Activated naive CD4-positive, alpha-beta T cell treated with anti-CD3 and anti-CD28 coated beads, Interleukin-2, amount 10 ng/mL, durations not matched to agents 7 days and 5 days (primary cell): ENCODE results near the gene SLC23A3.
"Not testable (repeated sequence)": the region's sequence is repeated elsewhere in the genome, so short reads cannot be mapped to it uniquely, and the experiment has no call there.

Source experiments
- CTCF ChIA-PET: fragments of 350-600 bp; sonication (Branson Sonifier 250); formaldehyde crosslinking; loops from one replicate; lab custom pipeline; 2021; ENCODE audit warnings: antibody characterized with exemption; lab: Charles Lee
- DNase-seq: peaks from one replicate; pipeline ENCODE4 v3.0.0-alpha.2; 2020
- H3K27ac Mint-ChIP-seq: one replicate; pipeline ENCODE4 v1.8.0; 2021; ENCODE audit warnings: mild to moderate bottlenecking, moderate library complexity, mixed read lengths
- H3K27me3 Mint-ChIP-seq: one replicate; pipeline ENCODE4 v1.8.0; 2021; ENCODE audit warnings: mild to moderate bottlenecking, mixed read lengths
- H3K36me3 Mint-ChIP-seq: one replicate; pipeline ENCODE4 v1.8.0; 2021; ENCODE audit warnings: mixed read lengths
- H3K4me1 Mint-ChIP-seq: one replicate; pipeline ENCODE4 v1.8.0; 2021; ENCODE audit warnings: mixed read lengths
- H3K4me3 Mint-ChIP-seq: one replicate; pipeline ENCODE4 v1.8.0; 2021; ENCODE audit warnings: mild to moderate bottlenecking, moderate library complexity, mixed read lengths
- H3K9me3 Mint-ChIP-seq: one replicate; pipeline ENCODE4 v1.8.0; 2021; ENCODE audit warnings: mixed read lengths

SLC23A3 gene

GRCh38 chr2:219209236-219210195 lies 39.7 kb upstream of the SLC23A3 start:
- Mint-ChIP-seq H3K4me3 (peak overlapping the region; percentile 18), H3K27me3 (no peaks in the 10 kb centered on the region), H3K36me3 (peaks cover 40% of the 10 kb centered on the region), H3K27ac (peak overlapping the region; percentile 80), H3K4me1 (peaks cover 66% of the 10 kb centered on the region), H3K9me3 (peaks cover under 1% of the 10 kb centered on the region)
- no peak for DNase-seq
- CTCF ChIA-PET: interaction anchor here (0.8 to 6.8 kb wide), 5 partner anchors 16 to 55 kb away, joined by 3 to 70 read pairs (median 4); partner anchors contain the start of genes CNPPD1, NHEJ1 and SLC23A3

GRCh38 chr2:219207884-219208740 lies 38.3 kb upstream of the SLC23A3 start:
- no peak for DNase-seq
- Mint-ChIP-seq H3K36me3 (peaks cover 34% of the 10 kb centered on the region), H3K4me3 (peak overlapping the region; percentile 87), H3K4me1 (peaks cover 66% of the 10 kb centered on the region), H3K27ac (peak overlapping the region; percentile 98), H3K27me3 (no peaks in the 10 kb centered on the region), H3K9me3 (peaks cover 2% of the 10 kb centered on the region)
- CTCF ChIA-PET: interaction anchor here (0.7 to 6.8 kb wide), 8 partner anchors 15 to 92 kb away, joined by 3 to 70 read pairs (median 4); partner anchors contain the start of genes NHEJ1 and SLC23A3

GRCh38 chr2:219207134-219207883 lies 37.5 kb upstream of the SLC23A3 start:
- H3K9me3 Mint-ChIP-seq: peaks cover 2% of the 10 kb centered on the region
- H3K36me3 Mint-ChIP-seq: peaks cover 35% of the 10 kb centered on the region
- CTCF ChIA-PET: interaction anchor here (0.7 to 6.8 kb wide), 7 partner anchors 31 to 93 kb away, joined by 3 to 70 read pairs (median 7); partner anchors contain the start of genes CNPPD1, NHEJ1 and SLC23A3

GRCh38 chr2:219206328-219207133 lies 36.7 kb upstream of the SLC23A3 start, which contains the start of gene ZFAND2B:
ZFAND2B (plus strand) TSS chr2:219206782; CDS start chr2:219206988, 206 bp downstream.
- Mint-ChIP-seq H3K4me3 (peak within 1 kb of the TSS; percentile 87), H3K9me3 (peaks cover 2% of the 10 kb centered on the region), H3K36me3 (peaks cover 32% of the 10 kb centered on the region), H3K27ac (peak within 1 kb of the TSS; percentile 98), H3K27me3 (no peaks in the 10 kb centered on the region), H3K4me1 (peaks cover 57% of the 10 kb centered on the region)
- CTCF ChIA-PET: interaction anchor here (0.6 to 1.9 kb wide), 13 partner anchors 10 to 177 kb away, joined by 3 to 12 read pairs (median 5); partner anchors contain the start of genes CNPPD1, GLB1L, NHEJ1 and STK16
- peak; percentile 95 for DNase-seq

More at GRCh38 chr2:219207134-219207883, 37.5 kb upstream of the SLC23A3 start:
- Mint-ChIP-seq H3K27me3 (no peaks in the 10 kb centered on the region), H3K27ac (peak overlapping the region; percentile 98), H3K4me3 (peak overlapping the region; percentile 87), H3K4me1 (peaks cover 65% of the 10 kb centered on the region)
- no peak for DNase-seq

GRCh38 chr2:219205981-219206327 lies 36.1 kb upstream of the SLC23A3 start:
- Mint-ChIP-seq H3K27ac (peak overlapping the region; percentile 98), H3K4me3 (peak overlapping the region; percentile 87), H3K4me1 (peaks cover 53% of the 10 kb centered on the region), H3K36me3 (peaks cover 27% of the 10 kb centered on the region), H3K27me3 (no peaks in the 10 kb centered on the region), H3K9me3 (peaks cover 4% of the 10 kb centered on the region)
- no peak for DNase-seq
- CTCF ChIA-PET: interaction anchor here (0.8 to 1.9 kb wide), 11 partner anchors 10 to 89 kb away, joined by 3 to 12 read pairs (median 6); partner anchors contain the start of genes CNPPD1, GLB1L, NHEJ1 and STK16

GRCh38 chr2:219205165-219205538 lies 35.3 kb upstream of the SLC23A3 start:
- H3K9me3 Mint-ChIP-seq: peaks cover 7% of the 10 kb centered on the region
- H3K27ac Mint-ChIP-seq: no peak overlapping the region
- H3K27me3 Mint-ChIP-seq: peaks cover 4% of the 10 kb centered on the region
- H3K36me3 Mint-ChIP-seq: peaks cover 27% of the 10 kb centered on the region
- DNase-seq: no peak
- H3K4me1 Mint-ChIP-seq: peaks cover 53% of the 10 kb centered on the region
- CTCF ChIA-PET: interaction anchor here (1.4 kb wide), 2 partner anchors 33 to 86 kb away, joined by 4 to 12 read pairs; no protein-coding TSS in a partner anchor
- no peak overlapping the region for H3K4me3 Mint-ChIP-seq

GRCh38 chr2:219204425-219205164 lies 34.8 kb upstream of the SLC23A3 start:
- Mint-ChIP-seq H3K36me3 (peaks cover 23% of the 10 kb centered on the region), H3K27me3 (peaks cover 5% of the 10 kb centered on the region), H3K9me3 (peaks cover 7% of the 10 kb centered on the region), H3K27ac (no peak overlapping the region), H3K4me3 (no peak overlapping the region), H3K4me1 (peaks cover 48% of the 10 kb centered on the region)
- no peak for DNase-seq
- CTCF ChIA-PET: interaction anchor here (1.0 to 1.2 kb wide), 2 partner anchors 15 to 90 kb away, joined by 4 read pairs; no protein-coding TSS in a partner anchor

GRCh38 chr2:219201331-219201730 lies 31.5 kb upstream of the SLC23A3 start:
- CTCF ChIA-PET: interaction anchor here (1.4 kb wide), 1 partner anchor 172 kb away, joined by 4 read pairs; no protein-coding TSS in a partner anchor
- peaks cover 24% of the 10 kb centered on the region for H3K27me3 Mint-ChIP-seq
- H3K9me3 Mint-ChIP-seq, DNase-seq, H3K4me3 Mint-ChIP-seq, H3K27ac Mint-ChIP-seq, H3K36me3 Mint-ChIP-seq: not testable (repeated sequence)
- peaks cover 21% of the 10 kb centered on the region for H3K4me1 Mint-ChIP-seq

GRCh38 chr2:219200502-219201326 lies 30.9 kb upstream of the SLC23A3 start:
- peak overlapping the region; percentile 16 for H3K4me3 Mint-ChIP-seq
- DNase-seq, H3K36me3 Mint-ChIP-seq, H3K9me3 Mint-ChIP-seq: not testable (repeated sequence)
- H3K27me3 Mint-ChIP-seq: peaks cover 30% of the 10 kb centered on the region
- CTCF ChIA-PET: interaction anchor here (1.0 to 1.4 kb wide), 2 partner anchors 98 to 171 kb away, joined by 3 to 4 read pairs; no protein-coding TSS in a partner anchor
- peaks cover 14% of the 10 kb centered on the region for H3K4me1 Mint-ChIP-seq
- peak overlapping the region; percentile 86 for H3K27ac Mint-ChIP-seq

- H3K9me3 Mint-ChIP-seq: peaks cover 7% of the 10 kb centered on the region
- H3K27ac Mint-ChIP-seq: no peak overlapping the region
- DNase-seq: no peak
- CTCF ChIA-PET: interaction anchor here (1.0 to 1.4 kb wide), 2 partner anchors 100 to 170 kb away, joined by 3 to 4 read pairs; no protein-coding TSS in a partner anchor
- H3K4me1 Mint-ChIP-seq: peaks cover 8% of the 10 kb centered on the region
- H3K4me3 Mint-ChIP-seq: no peak overlapping the region
- H3K36me3 Mint-ChIP-seq: peaks cover 3% of the 10 kb centered on the region
- peaks cover 33% of the 10 kb centered on the region for H3K27me3 Mint-ChIP-seq
Measured at GRCh38 chr2:219199470-219200211, 29.8 kb upstream of the SLC23A3 start.
